H1 (cell line): ENCODE data around the gene GRIK4. TPM values are rescaled to one million over a fixed set of nuclear protein-coding genes. Genes with fewer than 3 reads are reported as not detected.

ENCODE experiments used
- CTCF ChIA-PET: fragments of 300-600 bp; sonication (Branson Sonifier 250); formaldehyde crosslinking; loops from one replicate; lab custom pipeline; 2021; ENCODE audit not compliant: partially characterized antibody; lab: Charles Lee
- POLR2A ChIA-PET: fragments of 300-600 bp; sonication (Branson Sonifier 250); formaldehyde crosslinking; loops from one replicate; lab custom pipeline; 2021; ENCODE audit warnings: inconsistent platforms; ENCODE audit not compliant: partially characterized antibody; lab: Charles Lee
- DNase-seq, 2 experiments: peaks; one replicate each; pipeline versions ENCODE4 v3.0.0 to v3.0.0-alpha.2; 2010 to 2022; ENCODE audit warnings: low spot score in 2 of 2, low read depth in 1 of 2, mixed read lengths in 1 of 2
- FAIRE-seq: peaks from 2 replicates; lab custom pipeline; 2011; peaks lifted over from hg19 to GRCh38; lab: Jason Lieb, UNC
- H2AFZ ChIP-seq: 2 replicates; pipeline ENCODE4 v1.8.1; 2012; ENCODE audit warnings: low read length, inconsistent platforms
- H2AK5ac ChIP-seq: 2 replicates; pipeline ENCODE4 v1.6.1; 2013; ENCODE audit warnings: low read depth, low read length
- H2BK120ac ChIP-seq: replicated peaks from 2 replicates; pipeline ENCODE3; 2013; ENCODE audit warnings: low read depth, low read length, inconsistent platforms
- H2BK12ac ChIP-seq: 2 replicates; pipeline ENCODE4 v1.6.1; 2013; ENCODE audit warnings: low read depth, low read length
- H2BK15ac ChIP-seq: 2 replicates; pipeline ENCODE4 v1.6.1; 2013; ENCODE audit warnings: low read length
- H2BK20ac ChIP-seq: 2 replicates; pipeline ENCODE4 v1.6.1; 2013; ENCODE audit warnings: low read length
- H2BK5ac ChIP-seq: 2 replicates; pipeline ENCODE4 v1.6.1; 2013; ENCODE audit warnings: low read depth, low read length
- H3K14ac ChIP-seq: 2 replicates; pipeline ENCODE4 v1.6.1; 2013; ENCODE audit warnings: inconsistent platforms; ENCODE audit not compliant: insufficient read length
- H3K18ac ChIP-seq: 2 replicates; pipeline ENCODE4 v1.6.1; 2013; ENCODE audit warnings: low read length; ENCODE audit errors: extremely low read depth
- H3K23ac ChIP-seq: 2 replicates; pipeline ENCODE4 v1.6.1; 2013; ENCODE audit warnings: inconsistent platforms; ENCODE audit not compliant: insufficient read length
- H3K23me2 ChIP-seq: 2 replicates; pipeline ENCODE4 v1.6.1; 2013; ENCODE audit warnings: low read depth, low read length
- H3K27ac ChIP-seq: 2 replicates; pipeline ENCODE4 v1.6.1; 2011; ENCODE audit warnings: low read depth, low read length, inconsistent platforms
- H3K27me3 ChIP-seq, 4 experiments: replicated peaks in 1 of 4; 1 replicate in 1 of 4; 2 replicates in 3 of 4; pipeline versions ENCODE4 v1.6.1 to v1.8.1; 2011 to 2013; ENCODE audit warnings: low read length in 3 of 4, mild to moderate bottlenecking in 3 of 4, inconsistent platforms in 2 of 4, mixed read lengths in 2 of 4, moderate library complexity in 1 of 4; ENCODE audit not compliant: control insufficient read depth in 3 of 4, insufficient read depth in 3 of 4; ENCODE audit errors: extremely low read depth in 1 of 4
- H3K36me3 ChIP-seq, 4 experiments: 2 replicates each; pipeline versions ENCODE4 v1.6.1 to v1.8.1; 2011 to 2013; ENCODE audit warnings: mild to moderate bottlenecking in 4 of 4, low read length in 3 of 4, moderate library complexity in 2 of 4, control low read depth in 1 of 4, inconsistent platforms in 1 of 4; ENCODE audit not compliant: insufficient read depth in 4 of 4, control insufficient read depth in 2 of 4
- H3K4ac ChIP-seq: replicated peaks from 2 replicates; pipeline ENCODE3; 2013; ENCODE audit warnings: low read length, low read depth, mixed read lengths, inconsistent platforms; ENCODE audit not compliant: insufficient read length
- H3K4me1 ChIP-seq, 4 experiments: replicated peaks in 1 of 4; 1 replicate in 1 of 4; 2 replicates in 3 of 4; pipeline versions ENCODE4 v1.6.1 to v1.8.1; 2011 to 2013; ENCODE audit warnings: low read length in 3 of 4, inconsistent platforms in 2 of 4, mixed read lengths in 1 of 4; ENCODE audit not compliant: insufficient read depth in 4 of 4, control insufficient read depth in 3 of 4
- H3K4me2 ChIP-seq, 2 experiments: 2 replicates each; pipeline versions ENCODE4 v1.6.1 to v1.8.1; 2011 to 2013; ENCODE audit warnings: low read depth in 2 of 2, low read length in 2 of 2, control low read depth in 1 of 2, inconsistent platforms in 1 of 2, mild to moderate bottlenecking in 1 of 2; ENCODE audit not compliant: insufficient read depth in 1 of 2
- H3K4me3 ChIP-seq, 4 experiments: fragments of 200-600, 300-600 bp in 1 of 4; sonication (generic), shearing (Covaris generic), sonication (Bioruptor Twin) in 1 of 4; 2 replicates each; pipeline versions ENCODE4 v1.5.1 to v1.8.1; 2011 to 2016; ENCODE audit warnings: low read length in 4 of 4, low read depth in 3 of 4, control low read depth in 2 of 4, inconsistent platforms in 2 of 4, mild to moderate bottlenecking in 2 of 4, mixed read lengths in 1 of 4, moderate library complexity in 1 of 4; ENCODE audit not compliant: insufficient read depth in 2 of 4; ENCODE audit errors: extremely low read depth in 1 of 4
- H3K56ac ChIP-seq: replicated peaks from 2 replicates; pipeline ENCODE3; 2013; ENCODE audit warnings: low read depth, mild to moderate bottlenecking, mixed read lengths, low read length, inconsistent platforms; ENCODE audit not compliant: insufficient read length
- H3K79me1 ChIP-seq: 2 replicates; pipeline ENCODE4 v1.6.1; 2013; ENCODE audit warnings: low read depth, low read length, control low read depth
- H3K79me2 ChIP-seq, 2 experiments: 2 replicates each; pipeline versions ENCODE4 v1.6.1 to v1.8.1; 2012 to 2013; ENCODE audit warnings: low read length in 2 of 2, mild to moderate bottlenecking in 2 of 2, inconsistent platforms in 1 of 2; ENCODE audit not compliant: insufficient read depth in 2 of 2, control insufficient read depth in 1 of 2
- H3K9ac ChIP-seq, 4 experiments: replicated peaks in 1 of 4; 1 replicate in 1 of 4; 2 replicates in 3 of 4; pipeline versions ENCODE4 v1.6.1 to v1.8.1; 2011 to 2013; ENCODE audit warnings: low read depth in 3 of 4, low read length in 3 of 4, control low read depth in 2 of 4, mild to moderate bottlenecking in 2 of 4, moderate library complexity in 2 of 4, inconsistent platforms in 1 of 4; ENCODE audit errors: extremely low read depth in 1 of 4
- H3K9me3 ChIP-seq, 2 experiments: 2 replicates each; pipeline versions ENCODE4 v1.6.1 to v1.8.1; 2012 to 2013; ENCODE audit warnings: mild to moderate bottlenecking in 2 of 2, moderate library complexity in 2 of 2, control low read depth in 1 of 2, inconsistent platforms in 1 of 2, low read depth in 1 of 2, low read length in 1 of 2, mixed read lengths in 1 of 2; ENCODE audit not compliant: insufficient read depth in 2 of 2
- H4K20me1 ChIP-seq, 2 experiments: replicated peaks in 1 of 2; 2 replicates each; pipeline versions ENCODE3 to v1.8.1; 2011 to 2013; ENCODE audit warnings: inconsistent platforms in 2 of 2, low read length in 2 of 2, mild to moderate bottlenecking in 1 of 2; ENCODE audit not compliant: insufficient read depth in 2 of 2, control insufficient read depth in 1 of 2
- H4K5ac ChIP-seq: 2 replicates; pipeline ENCODE4 v1.6.1; 2013; ENCODE audit warnings: low read length, low read depth, mixed read lengths, inconsistent platforms; ENCODE audit not compliant: insufficient read length
- H4K8ac ChIP-seq: 2 replicates; pipeline ENCODE4 v1.8.0; 2013; ENCODE audit warnings: mild to moderate bottlenecking, moderate library complexity, low read length, inconsistent platforms; ENCODE audit not compliant: insufficient read depth; ENCODE audit errors: extremely low read depth
- H4K91ac ChIP-seq: replicated peaks from 2 replicates; pipeline ENCODE3; 2013; ENCODE audit warnings: low read length, mixed read lengths, inconsistent platforms; ENCODE audit not compliant: insufficient read length
- JUND ChIP-seq: IDR thresholded peaks from 2 replicates; pipeline ENCODE4 v1.6.1; 2011; ENCODE audit warnings: mild to moderate bottlenecking, improper control_type of control experiment, low read length
- WGBS, 2 experiments: shearing (Covaris generic) in 1 of 2; methylation state at CpG; one replicate each; pipeline versions ENCODE4 v1.1.6 to v1.1.7; 2013 to 2015; ENCODE audit warnings: low lambda C conversion rate in 2 of 2, mixed read lengths in 2 of 2, inconsistent platforms in 1 of 2, low coverage in 1 of 2, missing lambda C conversion rate in 1 of 2; ENCODE audit not compliant: insufficient replicate concordance in 2 of 2, insufficient coverage in 1 of 2, insufficient read length in 1 of 2; ENCODE audit errors: extremely low coverage in 1 of 2, missing lambda C conversion rate in 1 of 2; 5-methylcytosine and 5-hydroxymethylcytosine counted together
- polyA plus RNA-seq, 7 experiments: library from polyadenylated mRNA; depleted of rRNA in 3 of 7; stranded (reverse) in 5 of 7; unstranded in 2 of 7; fragments of >200 nt in 5 of 7; fragments of 200-250 nt in 2 of 7; gene quantifications; 1 replicate in 5 of 7; 2 replicates in 1 of 7; 4 replicates in 1 of 7; pipeline versions ENCODE4 v1.2.1 to v1.2.3, GENCODE V29; 2011 to 2013; ENCODE audit warnings: missing spikeins in 2 of 7, mixed read lengths in 2 of 7
- total RNA-seq: library from RNA; stranded (reverse); fragmentation: NEBNext Ultra II Directional; extraction: Animal tissue kit (Norgen Biotek cat#: 25700); gene quantifications from 2 replicates; pipeline ENCODE4 v1.2.1, GENCODE V29; 2021

The GRIK4 gene
- total and polyA plus RNA-seq, 2 of the 8 experiments (the other 6 are each of a cell fraction or from before 2014, with no cell fraction given): 1.2 to 2.9 TPM

DNA sequence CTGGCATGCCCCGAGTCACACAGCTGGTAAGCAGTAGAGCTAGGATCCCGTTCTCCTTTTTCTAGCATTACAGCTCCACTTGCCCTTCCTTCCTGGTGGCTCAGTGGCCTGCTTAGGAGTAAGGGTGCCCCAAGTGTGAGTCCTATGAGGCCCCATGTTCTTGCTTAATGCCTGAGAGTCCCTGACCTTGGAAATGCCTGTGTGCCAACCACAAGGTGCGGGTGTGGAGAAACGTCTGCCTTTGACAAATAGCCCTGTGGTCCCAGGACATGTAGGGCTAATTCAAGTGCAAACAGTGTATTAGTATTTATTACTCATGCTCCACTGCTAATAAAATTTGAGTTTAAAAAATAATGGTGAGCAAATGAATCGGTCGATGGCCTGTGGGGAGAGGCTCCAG, 18.4 kb downstream of the GRIK4 start:
- 90% methylated on average over 6 of the region's 6 CpGs; no CpG with 5 or more reads in 1 of the 2 experiments for WGBS, 2 experiments
- Histone ChIP-seq H4K20me1 (no peaks in the 10 kb centered on the region), H2BK5ac (no peak overlapping the region), H3K4me2 (no peak overlapping the region), H3K27ac (no peak overlapping the region), H3K18ac (no peak overlapping the region), H3K36me3 (no peaks in the 10 kb centered on the region), H3K9ac (no peak overlapping the region), H4K91ac (no peak overlapping the region), H3K14ac (no peak overlapping the region), H3K4ac (no peak overlapping the region), H3K23ac (no peak overlapping the region), H2AFZ (no peak overlapping the region), H3K56ac (no peak overlapping the region), H4K5ac (no peak overlapping the region), H2AK5ac (no peak overlapping the region), H3K79me2 (no peaks in the 10 kb centered on the region), H3K4me1 (peaks cover 0 to 16% (median 10%) of the 10 kb centered on the region in 4 experiments; a peak in 6 of 7 replicates), H3K9me3 (peaks cover 0 to 3% of the 10 kb centered on the region in 2 experiments; a peak in 1 of 4 replicates), H3K4me3 (no peak overlapping the region), H2BK12ac (no peak overlapping the region), H2BK20ac (no peak overlapping the region), H3K23me2 (no peaks in the 10 kb centered on the region; the same call in 1 of the 2 replicates), H4K8ac (no peak overlapping the region), H2BK120ac (no peak overlapping the region), H3K27me3 (no peaks in the 10 kb centered on the region; a peak in 2 of 7 replicates), H3K79me1 (no peaks in the 10 kb centered on the region), H2BK15ac (peak overlapping the region; percentile 19; the same call in 1 of the 2 replicates)
- TF ChIP-seq JUND: no peak
- POLR2A ChIA-PET: interaction anchor here (0.6 kb wide), 1 partner anchor 63 kb away, joined by 3 read pairs; no protein-coding TSS in a partner anchor
- CTCF ChIA-PET: interaction anchor here (0.9 to 2.4 kb wide), 4 partner anchors 11 to 535 kb away, joined by 3 to 6 read pairs (median 3); partner anchors contain the start of gene GRIK4
- no peak for FAIRE-seq
- DNase-seq: no peak
